ENCODE data around the gene RYR2. TPM values are rescaled to one million over a fixed set of nuclear protein-coding genes. Genes with fewer than 3 reads are reported as not detected.

RYR2 gene
- total and polyA plus RNA-seq, 2 experiments from 2014 or later, result 0.50 to 0.95 TPM

DNA sequence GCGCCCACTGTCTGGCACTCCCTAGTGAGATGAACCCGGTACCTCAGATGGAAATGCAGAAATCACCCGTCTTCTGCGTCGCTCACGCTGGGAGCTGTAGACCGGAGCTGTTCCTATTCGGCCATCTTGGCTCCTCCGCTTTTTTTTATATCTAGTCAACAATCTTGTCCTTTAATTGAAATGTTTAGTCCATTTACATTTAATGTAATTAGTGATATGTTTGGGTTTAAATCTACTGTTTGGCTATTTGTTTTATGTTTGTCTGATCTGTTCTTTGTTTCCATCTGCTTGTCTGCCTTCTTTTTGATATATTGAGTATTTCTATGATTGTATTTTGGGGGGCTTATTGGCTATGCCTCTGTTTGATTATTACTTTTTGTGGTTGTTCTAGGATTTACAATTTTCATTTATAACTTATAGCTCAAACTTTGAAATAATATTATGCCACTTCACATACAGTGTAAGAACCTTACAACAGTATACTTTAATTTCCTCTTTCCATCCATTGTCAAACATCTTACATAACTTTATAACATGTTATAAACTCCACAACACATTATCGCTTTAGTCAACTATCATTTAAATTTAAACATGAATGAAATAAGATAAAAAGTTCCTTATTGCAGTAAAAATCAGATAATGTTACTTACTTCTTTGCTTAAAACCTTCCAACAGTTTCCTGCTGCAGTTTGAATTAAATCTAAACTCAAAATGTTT lies 16.5 kb upstream of the RYR2 start:
- Histone ChIP-seq H3K4me3 (no peak overlapping the region), H3K27me3 (no peaks in the 10 kb centered on the region), H3K79me2 (no peaks in the 10 kb centered on the region), H3K36me3 (replicated peaks; ENCODE audit: insufficient read depth, low read depth) (no peaks in the 10 kb centered on the region), H2AFZ (no peak overlapping the region), H3K9me3 (ENCODE audit: low read depth) (no peaks in the 10 kb centered on the region), H3K9me2 (replicated peaks; ENCODE audit: insufficient read depth) (no peaks in the 10 kb centered on the region), H3K4me2 (no peak overlapping the region), H3K4me1 (ENCODE audit: insufficient read depth) (no peaks in the 10 kb centered on the region), H3K27ac (no peak overlapping the region), H4K20me1 (ENCODE audit: insufficient read depth, poor library complexity, severe bottlenecking) (no peaks in the 10 kb centered on the region)
- no peak for TF ChIP-seq EZH2 (IDR thresholded peaks at IDR 0.05; ENCODE audit: borderline replicate concordance)
- TF ChIP-seq, protein P1, sequence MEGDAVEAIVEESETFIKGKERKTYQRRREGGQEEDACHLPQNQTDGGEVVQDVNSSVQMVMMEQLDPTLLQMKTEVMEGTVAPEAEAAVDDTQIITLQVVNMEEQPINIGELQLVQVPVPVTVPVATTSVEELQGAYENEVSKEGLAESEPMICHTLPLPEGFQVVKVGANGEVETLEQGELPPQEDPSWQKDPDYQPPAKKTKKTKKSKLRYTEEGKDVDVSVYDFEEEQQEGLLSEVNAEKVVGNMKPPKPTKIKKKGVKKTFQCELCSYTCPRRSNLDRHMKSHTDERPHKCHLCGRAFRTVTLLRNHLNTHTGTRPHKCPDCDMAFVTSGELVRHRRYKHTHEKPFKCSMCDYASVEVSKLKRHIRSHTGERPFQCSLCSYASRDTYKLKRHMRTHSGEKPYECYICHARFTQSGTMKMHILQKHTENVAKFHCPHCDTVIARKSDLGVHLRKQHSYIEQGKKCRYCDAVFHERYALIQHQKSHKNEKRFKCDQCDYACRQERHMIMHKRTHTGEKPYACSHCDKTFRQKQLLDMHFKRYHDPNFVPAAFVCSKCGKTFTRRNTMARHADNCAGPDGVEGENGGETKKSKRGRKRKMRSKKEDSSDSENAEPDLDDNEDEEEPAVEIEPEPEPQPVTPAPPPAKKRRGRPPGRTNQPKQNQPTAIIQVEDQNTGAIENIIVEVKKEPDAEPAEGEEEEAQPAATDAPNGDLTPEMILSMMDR (IDR thresholded peaks at IDR 0.05; ENCODE audit: poor library complexity), result no peak
- TF ChIP-seq EZH2phosphoT487 (IDR thresholded peaks at IDR 0.05; ENCODE audit: low read depth, severe bottlenecking, unreplicated experiment), result no peak
- DNase-seq (ENCODE audit: low spot score), result no peak
- WGBS (ENCODE audit: low lambda C conversion rate, missing lambda C conversion rate), result 92% methylated on average over 9 of the region's 10 CpGs

DNA sequence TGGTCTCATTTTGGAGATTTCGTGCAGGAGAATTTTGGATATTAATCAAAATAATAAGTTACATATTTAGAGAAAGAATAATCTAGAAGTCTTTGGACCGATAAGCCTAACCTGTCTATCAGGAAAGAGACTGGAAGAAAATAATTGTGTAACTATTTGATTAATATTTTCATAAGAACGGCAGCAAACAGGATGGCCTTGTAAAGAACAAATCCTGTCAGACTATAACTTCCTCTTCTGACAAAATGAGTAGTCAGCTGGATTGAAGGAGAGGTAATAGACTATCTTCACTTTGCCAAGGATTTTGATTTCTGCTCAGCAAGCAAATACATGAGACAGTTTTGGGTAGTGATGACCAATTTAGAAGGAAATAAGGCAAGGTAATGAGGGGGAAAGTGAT lies 12.7 kb upstream of the RYR2 start:
- H3K27ac ChIP-seq, result no peak overlapping the region
- no peak overlapping the region for H3K4me3 ChIP-seq
- TF ChIP-seq EZH2 (IDR thresholded peaks at IDR 0.05; ENCODE audit: borderline replicate concordance) (no peak), EZH2phosphoT487 (IDR thresholded peaks at IDR 0.05; ENCODE audit: low read depth, severe bottlenecking, unreplicated experiment) (no peak)
- TF ChIP-seq, protein P1 (IDR thresholded peaks at IDR 0.05; ENCODE audit: poor library complexity), result no peak
- H3K4me2 ChIP-seq, result no peak overlapping the region
- H3K9me2 ChIP-seq (replicated peaks; ENCODE audit: insufficient read depth), result no peaks in the 10 kb centered on the region
- H2AFZ ChIP-seq, result no peak overlapping the region
- H4K20me1 ChIP-seq (ENCODE audit: insufficient read depth, poor library complexity, severe bottlenecking), result no peaks in the 10 kb centered on the region
- H3K9me3 ChIP-seq (ENCODE audit: low read depth), result no peaks in the 10 kb centered on the region
- no peaks in the 10 kb centered on the region for H3K79me2 ChIP-seq
- no peak for DNase-seq (ENCODE audit: low spot score)
- no peaks in the 10 kb centered on the region for H3K36me3 ChIP-seq (replicated peaks; ENCODE audit: insufficient read depth, low read depth)
- H3K27me3 ChIP-seq, result no peaks in the 10 kb centered on the region
- WGBS (ENCODE audit: low lambda C conversion rate, missing lambda C conversion rate), result 86% methylated on average over 3 of the region's 3 CpGs
- no peaks in the 10 kb centered on the region for H3K4me1 ChIP-seq (ENCODE audit: insufficient read depth)

DNA sequence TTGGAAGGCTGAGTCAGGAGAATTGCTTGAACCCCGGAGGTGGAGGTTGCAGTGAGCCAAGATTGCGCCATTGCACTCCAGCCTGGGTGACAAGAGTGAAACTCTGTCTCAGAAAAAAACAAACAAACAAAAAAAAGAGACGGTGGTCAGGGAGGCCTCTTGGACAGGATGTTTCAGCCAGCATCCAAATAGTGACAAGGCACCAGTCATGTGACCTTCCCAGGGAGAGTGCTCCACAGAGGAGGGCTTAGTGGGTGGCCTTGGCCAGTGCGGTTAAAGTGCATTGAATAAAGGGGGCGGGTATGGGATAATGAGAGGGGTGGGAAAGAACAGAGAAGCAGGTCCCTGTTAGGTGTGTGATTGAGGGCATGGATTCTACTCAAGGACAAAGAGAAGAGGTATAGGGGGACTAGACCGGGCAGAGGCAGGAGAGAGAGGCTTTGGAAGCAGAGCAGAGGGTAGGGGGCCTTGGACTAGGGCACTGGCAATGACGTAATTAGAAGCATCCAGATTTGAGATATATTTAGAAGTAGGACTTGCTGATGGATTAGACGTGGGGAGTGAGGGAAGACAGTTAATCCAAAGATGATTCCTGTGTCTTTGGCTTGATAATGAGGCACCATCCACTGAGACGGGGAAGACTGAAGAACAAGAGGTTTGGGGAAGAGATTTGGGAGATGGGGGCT lies 12.0 kb upstream of the RYR2 start:
- no peak overlapping the region for H3K4me3 ChIP-seq
- no peaks in the 10 kb centered on the region for H3K27me3 ChIP-seq
- WGBS (ENCODE audit: low lambda C conversion rate, missing lambda C conversion rate), result 82% methylated on average over 9 of the region's 9 CpGs
- DNase-seq (ENCODE audit: low spot score), result no peak
- H3K9me3 ChIP-seq (ENCODE audit: low read depth), result no peaks in the 10 kb centered on the region
- H3K27ac ChIP-seq, result no peak overlapping the region
- H4K20me1 ChIP-seq (ENCODE audit: insufficient read depth, poor library complexity, severe bottlenecking), result no peaks in the 10 kb centered on the region
- no peak overlapping the region for H3K4me2 ChIP-seq
- H3K36me3 ChIP-seq (replicated peaks; ENCODE audit: insufficient read depth, low read depth), result no peaks in the 10 kb centered on the region
- no peaks in the 10 kb centered on the region for H3K79me2 ChIP-seq
- H3K9me2 ChIP-seq (replicated peaks; ENCODE audit: insufficient read depth), result no peaks in the 10 kb centered on the region
- no peak overlapping the region for H2AFZ ChIP-seq
- TF ChIP-seq, protein P1 (IDR thresholded peaks at IDR 0.05; ENCODE audit: poor library complexity), result no peak
- TF ChIP-seq EZH2 (IDR thresholded peaks at IDR 0.05; ENCODE audit: borderline replicate concordance) (no peak), EZH2phosphoT487 (IDR thresholded peaks at IDR 0.05; ENCODE audit: low read depth, severe bottlenecking, unreplicated experiment) (no peak)
- H3K4me1 ChIP-seq (ENCODE audit: insufficient read depth), result no peaks in the 10 kb centered on the region

Measured in hepatocyte (in vitro differentiated cells).